CD14-positive monocyte (primary cell): ENCODE measurements around the gene THBS1. TPM values are rescaled to one million over a fixed set of nuclear protein-coding genes. Genes with fewer than 3 reads are reported as not detected.

Experiments
- DNase-seq, 3 donors: peaks; one replicate each; pipeline ENCODE4 v3.0.0-alpha.2; 2011 to 2022
- H2AFZ ChIP-seq: 2 replicates; pipeline ENCODE4 v1.6.0; 2012; ENCODE audit warnings: mild to moderate bottlenecking, low read depth, low read length, inconsistent platforms; ENCODE audit not compliant: insufficient read depth, poor library complexity, severe bottlenecking
- H3K27ac ChIP-seq, 2 donors: 1 replicate in 1 of 2; 2 replicates in 1 of 2; pipeline ENCODE4 v1.5.1; 2012 to 2013; ENCODE audit warnings: low read length in 2 of 2, control low read depth in 1 of 2, inconsistent platforms in 1 of 2, low read depth in 1 of 2, mild to moderate bottlenecking in 1 of 2
- H3K27me3 ChIP-seq, 2 donors: one replicate each; pipeline versions ENCODE4 v1.6.0 to v1.6.1; 2011 to 2013; ENCODE audit warnings: low read length in 2 of 2; ENCODE audit not compliant: control insufficient read depth in 2 of 2, insufficient read depth in 2 of 2
- H3K36me3 ChIP-seq, 2 donors: replicated peaks in 1 of 2; 1 replicate in 1 of 2; 2 replicates in 1 of 2; pipeline versions ENCODE4 v1.5.1 to v1.6.1; 2012 to 2013; ENCODE audit warnings: low read length in 2 of 2, control low read depth in 1 of 2, inconsistent platforms in 1 of 2, mild to moderate bottlenecking in 1 of 2; ENCODE audit not compliant: insufficient read depth in 2 of 2, control insufficient read depth in 1 of 2
- H3K4me1 ChIP-seq, 2 donors: 1 replicate in 1 of 2; 2 replicates in 1 of 2; pipeline versions ENCODE4 v1.5.1 to v1.6.1; 2012 to 2013; ENCODE audit warnings: low read length in 2 of 2, control low read depth in 1 of 2, inconsistent platforms in 1 of 2, mild to moderate bottlenecking in 1 of 2, moderate library complexity in 1 of 2; ENCODE audit not compliant: insufficient read depth in 2 of 2, control insufficient read depth in 1 of 2
- H3K4me2 ChIP-seq: replicated peaks from 2 replicates; pipeline ENCODE3; 2012; ENCODE audit warnings: low read length, moderate library complexity, mild to moderate bottlenecking; ENCODE audit not compliant: poor library complexity, severe bottlenecking; ENCODE audit errors: extremely low read depth
- H3K4me3 ChIP-seq, 3 experiments: fragments of 200-600 bp in 1 of 3; sonication (generic) in 1 of 3; replicated peaks in 1 of 3; 1 replicate in 2 of 3; 2 replicates in 1 of 3; pipeline ENCODE4 v1.5.1; 2011 to 2013; ENCODE audit warnings: low read length in 3 of 3, mild to moderate bottlenecking in 3 of 3, control low read depth in 2 of 3, low read depth in 2 of 3, inconsistent platforms in 1 of 3, moderate library complexity in 1 of 3
- H3K79me2 ChIP-seq: 2 replicates; pipeline ENCODE4 v1.6.0; 2012; ENCODE audit warnings: mild to moderate bottlenecking, control low read depth, inconsistent platforms, low read length, moderate library complexity; ENCODE audit not compliant: insufficient read depth
- H3K9ac ChIP-seq: 2 replicates; pipeline ENCODE4 v1.6.0; 2017; ENCODE audit warnings: low read length, mild to moderate bottlenecking; ENCODE audit not compliant: insufficient read depth, poor library complexity, severe bottlenecking
- H3K9me3 ChIP-seq, 2 donors: replicated peaks in 1 of 2; 1 replicate in 1 of 2; 2 replicates in 1 of 2; pipeline versions ENCODE4 v1.5.1 to v1.6.1; 2012 to 2013; ENCODE audit warnings: low read length in 2 of 2, control low read depth in 1 of 2; ENCODE audit not compliant: control insufficient read depth in 1 of 2, insufficient read depth in 1 of 2
- H4K20me1 ChIP-seq: 2 replicates; pipeline ENCODE4 v1.6.0; 2012; ENCODE audit warnings: mild to moderate bottlenecking, low read length, control low read depth, moderate library complexity; ENCODE audit not compliant: insufficient read depth
- H3K27ac Mint-ChIP-seq, 7 donors: one replicate each; pipeline ENCODE4 v1.8.0; 2020; ENCODE audit warnings: mild to moderate bottlenecking in 7 of 7, mixed read lengths in 7 of 7, moderate library complexity in 6 of 7, inconsistent platforms in 2 of 7
- H3K27me3 Mint-ChIP-seq, 3 donors: one replicate each; pipeline ENCODE4 v1.8.0; 2021 to 2022; ENCODE audit warnings: low read depth in 3 of 3, mild to moderate bottlenecking in 3 of 3, mixed read lengths in 3 of 3, moderate library complexity in 3 of 3, inconsistent platforms in 1 of 3
- H3K36me3 Mint-ChIP-seq, 2 donors: one replicate each; pipeline ENCODE4 v1.8.0; 2020; ENCODE audit warnings: mixed read lengths in 2 of 2, inconsistent platforms in 1 of 2, mild to moderate bottlenecking in 1 of 2
- H3K4me1 Mint-ChIP-seq: one replicate; pipeline ENCODE4 v1.8.0; 2020; ENCODE audit warnings: mild to moderate bottlenecking, mixed read lengths
- H3K4me3 Mint-ChIP-seq, 2 donors: one replicate each; pipeline ENCODE4 v1.8.0; 2020; ENCODE audit warnings: mild to moderate bottlenecking in 2 of 2, mixed read lengths in 2 of 2, moderate library complexity in 1 of 2
- H3K9me3 Mint-ChIP-seq, 7 donors: one replicate each; pipeline ENCODE4 v1.8.0; 2020 to 2022; ENCODE audit warnings: mixed read lengths in 7 of 7, mild to moderate bottlenecking in 6 of 7, moderate library complexity in 6 of 7, inconsistent platforms in 2 of 7
- CTCF ChIP-seq: fragments of 200-600 bp; IDR thresholded peaks from one replicate; pipeline ENCODE4 v1.8.0; 2022; ENCODE audit warnings: antibody characterized with exemption, mild to moderate bottlenecking
- WGBS: methylation state at CpG from one replicate; pipeline ENCODE4 v1.1.5; 2013; ENCODE audit warnings: missing lambda C conversion rate; ENCODE audit not compliant: insufficient coverage; 5-methylcytosine and 5-hydroxymethylcytosine counted together
- intact Hi-C, 2 donors: fragments of 100-400 bp; cut with micrococcal nuclease; formaldehyde crosslinking; loops; one replicate each; pipeline versions ENCODE4 v1.15.0 to v1.15.1; 2023
- polyA plus RNA-seq, 3 donors: library from polyadenylated mRNA; depleted of rRNA in 1 of 3; unstranded in 2 of 3; stranded (reverse) in 1 of 3; fragments of 300-500 nt in 2 of 3; fragments of >200 nt in 1 of 3; fragmentation: Illumina TruSeq in 2 of 3; gene quantifications; 1 replicate in 2 of 3; 2 replicates in 1 of 3; pipeline ENCODE4 v1.2.3, GENCODE V29; 2012 to 2021

Gene THBS1
- polyA plus RNA-seq, 3 donors = 0.52 to 151 (median 55.4) TPM

GRCh38 chr15:39564972-39565665 is 15.8 kb upstream of the THBS1 start:
- intact Hi-C loops = no loop called here
- H3K36me3 Mint-ChIP-seq = no peaks in the 10 kb centered on the region
- no peak for DNase-seq
- H3K4me3 ChIP-seq = no peak overlapping the region
- no peak overlapping the region for H3K9ac ChIP-seq
- H4K20me1 ChIP-seq = no peaks in the 10 kb centered on the region
- H3K27me3 Mint-ChIP-seq = peaks cover 3 to 6% (median 3%) of the 10 kb centered on the region in 3 donors
- no peaks in the 10 kb centered on the region for H3K36me3 ChIP-seq
- peaks cover 0 to 1% (median 0%) of the 10 kb centered on the region in 7 donors for H3K9me3 Mint-ChIP-seq
- no peak overlapping the region for H3K4me2 ChIP-seq
- WGBS = 94% methylated on average over 3 of the region's 4 CpGs
- H3K9me3 ChIP-seq = no peaks in the 10 kb centered on the region
- H3K27me3 ChIP-seq = peaks cover 0 to 3% of the 10 kb centered on the region in 2 donors
- no peak for TF ChIP-seq CTCF
- no peak overlapping the region for H3K27ac ChIP-seq
- H3K79me2 ChIP-seq = no peaks in the 10 kb centered on the region
- no peaks in the 10 kb centered on the region for H3K4me1 ChIP-seq
- H3K27ac Mint-ChIP-seq = no peak overlapping the region
- H2AFZ ChIP-seq = no peak overlapping the region
- no peak overlapping the region for H3K4me3 Mint-ChIP-seq
- H3K4me1 Mint-ChIP-seq = no peaks in the 10 kb centered on the region

- H3K27ac ChIP-seq = no peak overlapping the region
- peaks cover 3 to 6% (median 4%) of the 10 kb centered on the region in 3 donors for H3K27me3 Mint-ChIP-seq
- H3K27ac Mint-ChIP-seq = no peak overlapping the region
- H3K4me2 ChIP-seq = no peak overlapping the region
- H3K4me3 Mint-ChIP-seq = no peak overlapping the region
- no peaks in the 10 kb centered on the region for H3K79me2 ChIP-seq
- H3K9me3 Mint-ChIP-seq = peaks cover 0 to 1% (median 0%) of the 10 kb centered on the region in 7 donors
- no CpG with 5 or more reads among the region's 2 CpGs for WGBS
- no peak for DNase-seq
- TF ChIP-seq CTCF = no peak
- H3K4me1 ChIP-seq = no peaks in the 10 kb centered on the region
- H3K27me3 ChIP-seq = peaks cover 0 to 7% of the 10 kb centered on the region in 2 donors
- no peak overlapping the region for H2AFZ ChIP-seq
- H3K36me3 ChIP-seq = no peaks in the 10 kb centered on the region
- no peak overlapping the region for H3K4me3 ChIP-seq
- no peak overlapping the region for H3K9ac ChIP-seq
- H3K9me3 ChIP-seq = no peaks in the 10 kb centered on the region
- intact Hi-C loops = no loop called here
- H3K36me3 Mint-ChIP-seq = no peaks in the 10 kb centered on the region
- H4K20me1 ChIP-seq = no peaks in the 10 kb centered on the region
- H3K4me1 Mint-ChIP-seq = no peaks in the 10 kb centered on the region
Measured at GRCh38 chr15:39565851-39566250, 15.0 kb upstream of the THBS1 start.
